DLD1 (cell line): ENCODE results near the gene IGF2BP2.
"Not testable (repeated sequence)": the region's sequence is repeated elsewhere in the genome, so short reads cannot be mapped to it uniquely, and the experiment has no call there.

Experiments
- in situ Hi-C: cut with HindIII; loops from 2 replicates; pipeline ENCODE4 v1.10.0; 2017; ENCODE audit warnings: low sequenced_read_pairs

IGF2BP2 gene

GRCh38 chr3:185768578-185768982, 56.3 kb downstream of the IGF2BP2 start:
- in situ Hi-C loops, result not testable (repeated sequence)

DNA sequence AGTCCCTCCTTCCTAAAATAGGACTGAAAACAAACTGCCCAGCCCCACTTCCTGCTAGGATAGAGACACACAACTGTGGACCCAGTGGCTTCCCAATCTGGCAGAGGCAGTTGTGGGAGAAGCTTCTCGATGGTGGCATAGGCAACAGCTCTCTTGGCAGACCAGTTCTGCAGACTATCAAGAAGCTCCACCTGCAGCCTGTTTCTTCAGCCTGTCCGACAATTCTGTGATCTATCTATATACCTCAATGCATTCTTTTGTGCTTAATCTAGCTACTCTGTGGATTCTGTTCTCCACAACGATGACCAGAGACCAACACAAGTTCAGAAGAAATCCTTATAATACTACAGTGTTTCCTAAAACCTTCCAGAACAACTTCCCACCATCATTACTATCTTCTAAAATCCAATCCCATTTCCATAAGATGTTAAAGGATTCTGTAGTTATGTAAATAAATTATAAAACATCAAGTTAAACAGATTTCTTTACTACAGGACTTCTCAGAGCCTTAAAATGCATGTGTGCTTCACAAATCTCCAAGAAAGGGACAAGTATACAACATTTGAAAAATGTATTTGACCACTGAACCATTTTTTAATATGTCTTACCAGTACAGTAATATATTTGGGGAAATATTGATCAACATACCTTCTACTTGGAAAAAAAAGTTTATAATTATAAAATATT, 57.7 kb downstream of the IGF2BP2 start:
- in situ Hi-C loops, result no loop called here

DNA sequence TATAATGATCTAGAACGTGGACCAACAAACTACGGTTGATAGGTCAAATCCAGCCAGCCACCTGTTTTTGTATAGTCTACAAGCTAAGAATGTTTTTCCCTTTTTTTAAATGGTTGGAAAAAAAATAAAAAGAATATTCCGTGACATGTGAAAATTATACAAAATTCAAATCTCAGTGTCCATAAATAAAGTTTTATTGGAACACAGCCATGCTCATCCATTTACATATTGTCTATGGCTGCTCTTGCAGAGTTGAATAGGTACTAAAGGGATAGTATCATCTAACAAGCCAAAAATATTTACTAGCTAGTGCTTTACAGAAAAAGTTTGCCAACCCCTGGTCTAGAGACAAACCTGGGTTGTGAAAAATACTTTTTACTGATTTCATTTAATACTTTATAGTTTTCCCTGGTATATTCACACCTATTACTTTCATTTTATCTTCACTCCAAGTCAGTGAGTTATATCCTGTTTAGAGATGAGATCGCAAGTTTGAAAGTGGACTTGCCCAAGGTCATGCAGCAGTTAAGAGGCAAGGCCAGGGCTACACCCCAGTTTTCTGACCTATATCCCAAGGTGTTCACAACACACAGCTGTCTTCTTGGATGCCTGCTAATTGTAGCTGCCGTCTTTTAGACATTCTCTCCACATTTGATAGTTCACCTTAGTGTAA, 58.4 kb downstream of the IGF2BP2 start:
- in situ Hi-C loops, result no loop called here

DNA sequence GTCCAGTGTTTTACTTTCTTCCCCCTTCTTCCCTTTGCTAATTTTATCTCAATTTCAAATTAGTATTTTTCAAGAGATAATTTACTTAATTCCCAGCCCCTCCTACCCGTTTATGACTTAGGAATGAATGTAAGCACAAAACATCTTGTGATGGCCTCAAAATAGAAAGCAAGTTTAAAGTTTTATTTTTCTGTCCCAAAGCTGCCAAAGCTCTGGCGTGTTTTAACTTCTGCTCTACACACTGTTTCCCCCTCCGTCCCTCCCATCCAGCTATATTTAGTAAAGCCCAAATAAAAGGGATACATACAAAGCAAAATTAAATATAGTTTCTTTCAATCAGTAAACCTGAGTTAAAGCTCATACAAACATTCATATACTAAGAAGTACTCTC, 59.9 kb downstream of the IGF2BP2 start:
- in situ Hi-C loops, result no loop called here

DNA sequence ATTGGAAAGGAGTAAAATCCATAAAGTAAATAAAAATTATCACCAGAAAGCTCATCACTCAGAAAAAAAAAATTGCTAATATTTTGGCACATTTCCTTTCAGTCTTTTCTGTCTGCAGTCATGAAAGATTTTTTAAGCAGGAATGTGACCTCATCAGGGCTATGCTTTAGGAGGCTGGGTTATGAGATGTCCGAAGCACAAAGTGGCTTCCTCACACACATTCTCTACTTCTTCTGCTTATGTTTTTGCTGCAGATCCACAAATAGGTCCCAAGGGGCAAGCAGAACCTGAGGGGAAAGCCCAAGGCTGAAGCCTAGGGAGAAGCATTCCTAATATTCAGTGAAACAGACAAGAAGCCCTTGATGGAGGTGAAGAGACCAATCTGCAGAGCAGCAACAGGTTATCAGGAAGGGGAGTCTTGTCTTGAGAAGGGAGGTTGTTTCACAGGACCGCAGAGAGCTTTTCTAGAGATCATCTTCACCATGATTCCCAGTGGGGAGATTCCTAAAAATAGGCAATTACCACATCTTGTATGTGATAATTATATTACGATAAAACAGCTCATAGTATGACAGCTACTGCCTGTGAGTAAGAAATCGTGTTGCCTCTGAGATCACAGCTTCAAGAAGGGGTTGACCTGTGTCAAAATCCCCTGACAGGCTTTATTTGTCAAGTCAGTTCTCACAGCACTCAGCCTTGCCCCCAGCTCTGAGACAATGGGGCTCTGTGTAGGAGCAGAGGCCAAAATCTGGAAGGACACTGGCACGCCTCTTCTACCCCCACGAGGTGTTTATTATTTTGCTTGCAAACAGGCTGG, 60.5 kb downstream of the IGF2BP2 start:
- in situ Hi-C loops, result no loop called here

DNA sequence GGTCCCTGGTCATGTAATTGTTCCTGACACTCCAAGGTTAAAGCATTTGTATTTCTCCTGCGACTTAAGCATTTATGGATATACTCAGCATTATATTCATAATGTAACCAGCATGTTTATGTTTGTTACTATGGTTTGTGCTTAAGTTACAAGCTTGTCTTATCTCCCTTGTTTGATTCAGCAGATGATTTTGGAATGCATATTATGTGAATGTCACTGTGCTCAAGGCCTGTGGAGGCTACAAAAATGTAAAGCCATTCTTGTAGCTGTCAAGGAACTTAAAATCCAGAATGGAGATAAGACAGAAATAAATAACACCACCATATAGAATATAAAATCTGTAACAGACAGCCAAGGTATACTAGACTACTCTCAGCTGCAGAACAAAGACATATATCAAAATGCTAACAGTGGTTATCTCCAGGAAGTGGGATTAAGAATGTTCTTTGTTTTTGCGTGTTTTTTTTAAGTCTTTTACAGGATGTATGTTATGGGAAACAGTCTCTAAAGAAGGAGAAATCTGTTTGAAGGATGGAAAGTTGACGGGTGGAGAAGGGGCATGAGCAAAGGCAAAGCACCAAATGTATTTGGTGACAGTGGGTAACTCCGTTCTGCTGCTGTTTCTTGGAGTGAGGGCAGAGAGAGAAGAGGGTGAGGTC, 61.4 kb downstream of the IGF2BP2 start:
- in situ Hi-C loops, result no loop called here

GRCh38 chr3:185760550-185760949, 64.3 kb downstream of the IGF2BP2 start:
- in situ Hi-C loops, result no loop called here

GRCh38 chr3:185760088-185760487, 64.8 kb downstream of the IGF2BP2 start:
- in situ Hi-C loops, result no loop called here

DNA sequence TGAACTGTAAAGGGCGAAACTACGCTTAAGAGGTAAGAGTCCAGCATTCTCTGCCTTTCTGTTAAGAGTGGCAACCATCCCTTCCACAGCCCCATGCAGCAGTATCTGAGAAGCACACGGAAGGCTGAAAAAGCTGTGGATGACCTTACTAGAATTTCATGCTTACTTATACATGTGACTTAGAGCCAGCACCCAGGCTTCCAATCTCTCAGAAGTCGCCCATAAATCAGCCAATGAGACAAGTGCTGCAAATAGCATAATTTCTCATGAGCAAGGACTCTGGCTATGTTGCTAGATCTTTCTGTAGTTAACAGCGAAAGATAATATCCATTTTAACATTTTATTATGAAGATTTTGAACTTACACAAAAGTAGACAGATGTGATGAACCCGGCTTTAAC, 65.3 kb downstream of the IGF2BP2 start:
- in situ Hi-C loops, result no loop called here

GRCh38 chr3:185758912-185759311, 65.9 kb downstream of the IGF2BP2 start:
- in situ Hi-C loops, result no loop called here

GRCh38 chr3:185757176-185757575, 67.7 kb downstream of the IGF2BP2 start:
- in situ Hi-C loops, result no loop called here

GRCh38 chr3:185756477-185756876, 68.4 kb downstream of the IGF2BP2 start:
- in situ Hi-C loops, result no loop called here

- in situ Hi-C loops, result no loop called here
Observed at GRCh38 chr3:185754920-185755319, 69.9 kb downstream of the IGF2BP2 start.

DNA sequence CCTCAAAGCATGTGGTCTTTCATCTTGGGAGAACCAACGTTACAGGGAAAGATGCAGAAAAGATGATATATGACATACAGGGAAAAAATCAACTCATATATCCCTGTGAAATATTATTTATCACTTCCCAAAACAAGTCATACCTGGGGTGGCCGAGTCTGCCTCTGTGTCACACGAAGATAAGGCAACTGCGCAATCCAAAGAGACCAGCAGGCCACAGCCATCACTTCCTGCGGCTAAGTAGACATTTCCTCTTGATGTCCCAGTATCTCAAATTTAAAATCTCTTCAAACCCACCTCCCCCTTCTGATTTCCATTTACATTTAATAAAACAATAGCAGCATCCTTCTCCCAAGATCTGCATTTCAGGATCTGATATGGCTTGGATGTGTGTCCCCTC, 71.5 kb downstream of the IGF2BP2 start:
- in situ Hi-C loops, result no loop called here

DNA sequence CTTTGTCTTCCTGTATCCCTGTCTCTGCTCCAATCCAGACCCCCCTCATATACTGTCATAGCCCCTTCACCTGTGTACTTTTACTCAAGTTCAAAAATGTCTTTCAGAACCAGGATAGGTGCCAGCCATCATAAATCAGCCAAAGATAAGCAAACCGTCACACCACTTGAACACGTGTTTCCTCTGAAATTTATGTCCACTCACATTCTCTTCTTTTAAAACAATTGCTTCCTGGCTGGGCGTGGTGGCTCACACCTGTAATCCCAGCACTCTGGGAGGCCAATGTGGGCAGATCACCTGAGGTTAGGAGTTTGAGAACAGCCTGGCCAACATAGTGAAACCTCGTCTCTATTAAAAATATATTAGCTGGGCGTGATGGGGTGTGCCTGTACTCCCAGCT, 74.1 kb downstream of the IGF2BP2 start:
- in situ Hi-C loops, result no loop called here

GRCh38 chr3:185750015-185750414, 74.8 kb downstream of the IGF2BP2 start:
- in situ Hi-C loops, result no loop called here

- in situ Hi-C loops, result loop anchor here (5.0 kb wide), 1 partner anchor 76 kb away; no protein-coding TSS in a partner anchor
Observed at GRCh38 chr3:185746470-185746869, 78.4 kb downstream of the IGF2BP2 start.

GRCh38 chr3:185744997-185745843, 79.6 kb downstream of the IGF2BP2 start:
- in situ Hi-C loops, result loop anchor here (5.0 kb wide), 1 partner anchor 77 kb away; no protein-coding TSS in a partner anchor

DNA sequence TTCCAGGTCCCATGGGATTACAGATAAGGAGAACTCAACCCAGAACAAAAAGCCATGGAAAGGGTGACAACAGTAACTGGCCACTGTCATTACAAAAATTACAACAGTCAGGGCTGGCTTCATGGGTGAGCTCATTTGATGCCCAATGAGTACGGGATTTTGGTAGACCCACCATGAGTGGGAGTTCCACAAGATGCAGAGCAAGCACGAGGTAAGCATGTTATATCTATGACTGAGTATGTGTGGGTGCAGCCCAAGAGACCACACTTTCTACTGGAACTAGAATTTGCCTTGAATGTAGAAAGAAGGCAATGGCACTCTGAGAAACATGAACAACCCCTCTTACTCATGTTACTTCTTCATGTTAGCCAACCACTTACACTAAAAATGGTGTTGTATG, 83.3 kb downstream of the IGF2BP2 start:
- in situ Hi-C loops, result no loop called here

DNA sequence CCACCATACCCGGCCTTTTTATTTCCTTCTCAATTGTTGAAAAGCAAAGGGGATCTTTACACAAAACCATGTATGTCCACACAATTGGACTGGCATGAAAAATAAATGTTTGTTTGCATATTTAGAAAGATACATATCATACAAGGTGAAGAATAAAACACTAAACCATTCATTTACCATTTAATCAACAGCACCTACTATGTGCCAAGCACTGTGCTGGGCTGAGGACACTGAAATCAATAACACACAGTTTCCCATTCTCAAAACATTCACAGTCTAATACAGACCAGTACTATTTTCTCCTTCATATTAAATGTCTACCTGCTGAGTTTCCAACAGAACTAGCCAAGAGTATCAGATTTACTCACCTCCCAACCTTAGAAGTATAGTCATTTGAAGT, 84.7 kb downstream of the IGF2BP2 start:
- in situ Hi-C loops, result no loop called here
